Skeletal muscle tissue (tissue), 4 donors: ENCODE results near the gene CBLN4. TPM values are rescaled to one million over a fixed set of nuclear protein-coding genes. Genes with fewer than 3 reads are reported as not detected.

Experiments
- H3K27ac ChIP-seq: one replicate; pipeline ENCODE4 v1.7.0; 2013; ENCODE audit warnings: mild to moderate bottlenecking, low read depth, low read length, inconsistent platforms
- H3K27me3 ChIP-seq, 3 donors: one replicate each; pipeline ENCODE4 v1.7.0; 2013; ENCODE audit warnings: low read length in 3 of 3; ENCODE audit not compliant: control insufficient read depth in 3 of 3, insufficient read depth in 3 of 3
- H3K36me3 ChIP-seq, 3 donors: one replicate each; pipeline ENCODE4 v1.7.0; 2013; ENCODE audit warnings: low read length in 3 of 3; ENCODE audit not compliant: control insufficient read depth in 3 of 3, insufficient read depth in 3 of 3
- H3K4me1 ChIP-seq, 3 donors: one replicate each; pipeline ENCODE4 v1.7.0; 2013; ENCODE audit warnings: low read length in 3 of 3, mild to moderate bottlenecking in 3 of 3; ENCODE audit not compliant: control insufficient read depth in 3 of 3, insufficient read depth in 3 of 3
- H3K4me3 ChIP-seq, 3 donors: one replicate each; pipeline ENCODE4 v1.7.0; 2013; ENCODE audit warnings: low read length in 3 of 3
- H3K9ac ChIP-seq, 3 donors: one replicate each; pipeline ENCODE4 v1.7.0; 2013; ENCODE audit warnings: low read length in 3 of 3, mild to moderate bottlenecking in 3 of 3, moderate library complexity in 2 of 3, low read depth in 1 of 3
- H3K9me3 ChIP-seq, 3 donors: one replicate each; pipeline ENCODE4 v1.7.0; 2013; ENCODE audit warnings: low read length in 3 of 3; ENCODE audit not compliant: control insufficient read depth in 3 of 3
- total RNA-seq: library from RNA; depleted of rRNA; stranded (reverse); fragments of >200 nt; gene quantifications from one replicate; pipeline ENCODE4 v1.2.3, GENCODE V29; 2014
- donor health status: Osteomylitis.

Gene CBLN4
- total RNA-seq, 1 donor from 2014 or later, result 0.52 TPM

- H3K4me1 ChIP-seq, result no peaks in the 10 kb centered on the region
- no peaks in the 10 kb centered on the region for H3K9me3 ChIP-seq
- H3K9ac ChIP-seq, result no peak overlapping the region
- H3K4me3 ChIP-seq, result peak overlapping the region in 1 of 3 donors; percentile 38
- H3K27me3 ChIP-seq, result peaks cover 30 to 39% (median 30%) of the 10 kb centered on the region in 3 donors
- no peaks in the 10 kb centered on the region for H3K36me3 ChIP-seq
- H3K27ac ChIP-seq, result no peak overlapping the region
Measured at GRCh38 chr20:56002908-56003800, 2.2 kb downstream of the CBLN4 start.

DNA sequence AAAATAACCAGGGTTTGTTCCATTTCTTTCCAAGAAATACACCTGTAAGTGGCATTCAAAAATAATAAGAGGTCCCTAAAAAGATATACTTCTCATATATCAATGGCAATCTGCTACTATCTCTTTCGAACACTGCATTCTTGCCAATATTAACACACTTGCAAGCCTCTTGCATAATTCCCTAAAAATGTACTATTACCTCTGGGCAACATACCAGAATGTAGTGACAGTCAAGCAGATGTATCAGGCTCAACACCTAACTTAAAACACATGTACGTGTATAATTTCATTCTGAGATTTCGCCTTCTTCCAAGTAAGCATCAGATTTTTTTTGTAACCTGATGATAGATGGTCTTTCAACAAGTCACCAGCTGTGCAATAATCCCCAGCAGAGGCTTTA, 3.4 kb downstream of the CBLN4 start:
- Histone ChIP-seq H3K4me3 (no peak overlapping the region), H3K4me1 (no peaks in the 10 kb centered on the region), H3K9me3 (no peaks in the 10 kb centered on the region), H3K27ac (no peak overlapping the region), H3K36me3 (no peaks in the 10 kb centered on the region), H3K9ac (no peak overlapping the region), H3K27me3 (peaks cover 30 to 39% (median 30%) of the 10 kb centered on the region in 3 donors)

- no peak overlapping the region for H3K4me3 ChIP-seq
- no peaks in the 10 kb centered on the region for H3K9me3 ChIP-seq
- no peak overlapping the region for H3K9ac ChIP-seq
- peaks cover 27 to 34% (median 30%) of the 10 kb centered on the region in 3 donors for H3K27me3 ChIP-seq
- H3K36me3 ChIP-seq, result no peaks in the 10 kb centered on the region
- H3K27ac ChIP-seq, result no peak overlapping the region
- H3K4me1 ChIP-seq, result no peaks in the 10 kb centered on the region
Measured at GRCh38 chr20:56001106-56001785, 4.1 kb downstream of the CBLN4 start.

DNA sequence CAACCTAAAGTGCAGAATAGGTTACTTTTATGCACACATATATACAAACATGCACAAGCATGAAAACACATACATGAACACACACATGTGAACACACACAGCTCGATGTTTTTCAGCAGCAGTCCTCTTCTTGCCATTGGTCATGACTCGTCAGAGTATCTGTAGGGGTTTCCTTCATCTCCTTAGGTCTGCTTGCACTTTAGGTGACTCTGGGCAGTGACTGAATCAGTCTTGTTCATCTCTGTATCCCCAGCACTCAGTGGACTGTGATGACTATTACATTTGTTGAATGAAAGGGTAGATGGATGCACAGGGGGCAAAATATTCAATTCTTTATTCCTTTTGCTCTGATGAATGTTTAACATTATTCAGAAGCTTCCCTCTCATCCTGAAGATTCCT, 26.8 kb downstream of the CBLN4 start:
- no peaks in the 10 kb centered on the region for H3K27me3 ChIP-seq
- H3K9me3 ChIP-seq, result no peaks in the 10 kb centered on the region
- no peak overlapping the region for H3K4me3 ChIP-seq

DNA sequence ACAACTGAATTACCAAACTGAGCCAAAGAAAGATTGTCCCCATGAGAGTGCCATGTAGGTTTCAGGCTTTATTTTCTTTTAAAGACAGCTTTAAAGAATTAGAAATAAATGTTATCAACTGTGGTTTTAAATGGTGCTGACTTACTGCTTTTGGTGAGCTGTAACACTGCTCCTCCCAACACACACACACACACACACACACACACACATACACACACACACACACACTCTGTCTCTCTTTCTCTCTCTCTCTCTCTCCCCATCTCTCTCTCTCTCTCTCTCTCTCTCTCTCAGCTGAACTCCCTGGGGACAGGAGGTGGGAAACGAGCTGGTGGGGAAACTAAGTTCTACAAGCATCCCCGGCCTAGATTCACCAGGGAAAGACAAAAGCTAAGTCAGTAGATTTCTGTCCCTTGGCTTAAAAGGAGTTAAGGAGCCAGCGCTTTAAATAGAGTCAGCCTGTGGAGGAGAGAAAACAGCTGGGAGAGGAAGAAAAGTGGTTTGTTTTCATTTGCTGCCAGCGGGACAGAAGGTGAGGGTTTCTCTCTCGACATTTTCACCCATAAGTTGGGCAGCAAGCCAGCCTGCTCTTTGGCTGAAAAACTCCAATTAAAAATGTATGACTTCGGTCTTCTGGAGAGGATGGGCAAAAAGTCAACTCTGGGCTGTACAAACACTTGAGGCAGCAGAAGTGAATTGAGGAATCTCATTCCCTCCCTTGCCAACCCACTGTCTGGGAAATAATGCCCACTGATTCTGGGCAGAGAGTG, 27.4 kb downstream of the CBLN4 start:
- no peak overlapping the region for H3K9ac ChIP-seq
- H3K4me1 ChIP-seq, result peaks cover 0 to 7% (median 0%) of the 10 kb centered on the region in 3 donors
- H3K27me3 ChIP-seq, result no peaks in the 10 kb centered on the region
- H3K4me3 ChIP-seq, result no peak overlapping the region
- H3K27ac ChIP-seq, result no peak overlapping the region
- no peaks in the 10 kb centered on the region for H3K9me3 ChIP-seq
- no peaks in the 10 kb centered on the region for H3K36me3 ChIP-seq

More for the DNA sequence above, 26.8 kb downstream of the CBLN4 start:
- Histone ChIP-seq H3K36me3 (no peaks in the 10 kb centered on the region), H3K9ac (no peak overlapping the region), H3K4me1 (peaks cover 0 to 7% (median 0%) of the 10 kb centered on the region in 3 donors), H3K27ac (no peak overlapping the region)

DNA sequence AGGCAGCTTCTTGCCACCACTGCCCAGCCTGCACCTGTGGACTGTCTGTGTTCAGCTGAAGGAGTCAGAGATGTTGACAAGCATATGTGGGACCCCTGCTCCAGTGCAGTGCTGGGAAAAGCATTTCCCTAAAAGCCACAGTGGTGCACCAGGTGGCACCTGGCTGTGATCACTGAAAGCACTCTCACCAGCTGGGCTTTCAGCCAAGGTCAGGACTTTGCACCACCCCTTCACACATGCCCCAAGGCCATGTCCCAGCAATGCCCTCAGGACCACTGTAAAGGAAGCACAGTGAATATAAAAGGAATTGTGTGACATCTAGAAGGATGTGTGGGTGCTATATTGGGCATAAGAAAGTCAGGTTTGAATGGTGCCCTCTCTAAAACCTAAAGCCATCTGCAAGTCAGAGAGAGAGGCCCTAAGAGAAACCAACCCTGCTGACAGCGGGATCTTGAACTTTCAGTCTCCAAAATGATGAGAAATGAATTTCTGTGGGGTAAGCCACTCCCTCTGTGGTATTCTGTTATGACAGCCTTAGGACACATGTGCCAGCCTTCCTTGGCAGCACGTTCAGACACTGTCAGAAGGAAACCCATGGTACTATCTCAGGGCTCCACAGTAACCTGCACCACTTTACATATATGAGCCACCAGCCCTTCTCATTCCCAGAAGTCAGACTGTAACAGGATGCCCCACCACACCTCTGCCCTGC, 30.7 kb downstream of the CBLN4 start:
- no peaks in the 10 kb centered on the region for H3K27me3 ChIP-seq
- no peaks in the 10 kb centered on the region for H3K9me3 ChIP-seq

GRCh38 chr20:55964790-55965189, 40.5 kb downstream of the CBLN4 start:
- no peak overlapping the region for H3K27ac ChIP-seq
- H3K4me1 ChIP-seq, result no peaks in the 10 kb centered on the region
- H3K9me3 ChIP-seq, result no peaks in the 10 kb centered on the region
- no peaks in the 10 kb centered on the region for H3K27me3 ChIP-seq
- no peak overlapping the region for H3K4me3 ChIP-seq
- no peak overlapping the region for H3K9ac ChIP-seq
- H3K36me3 ChIP-seq, result no peaks in the 10 kb centered on the region

More for the DNA sequence above, 30.7 kb downstream of the CBLN4 start:
- Histone ChIP-seq H3K4me1 (peaks cover 0 to 7% (median 0%) of the 10 kb centered on the region in 3 donors), H3K9ac (no peak overlapping the region), H3K27ac (no peak overlapping the region), H3K4me3 (no peak overlapping the region), H3K36me3 (no peaks in the 10 kb centered on the region)

DNA sequence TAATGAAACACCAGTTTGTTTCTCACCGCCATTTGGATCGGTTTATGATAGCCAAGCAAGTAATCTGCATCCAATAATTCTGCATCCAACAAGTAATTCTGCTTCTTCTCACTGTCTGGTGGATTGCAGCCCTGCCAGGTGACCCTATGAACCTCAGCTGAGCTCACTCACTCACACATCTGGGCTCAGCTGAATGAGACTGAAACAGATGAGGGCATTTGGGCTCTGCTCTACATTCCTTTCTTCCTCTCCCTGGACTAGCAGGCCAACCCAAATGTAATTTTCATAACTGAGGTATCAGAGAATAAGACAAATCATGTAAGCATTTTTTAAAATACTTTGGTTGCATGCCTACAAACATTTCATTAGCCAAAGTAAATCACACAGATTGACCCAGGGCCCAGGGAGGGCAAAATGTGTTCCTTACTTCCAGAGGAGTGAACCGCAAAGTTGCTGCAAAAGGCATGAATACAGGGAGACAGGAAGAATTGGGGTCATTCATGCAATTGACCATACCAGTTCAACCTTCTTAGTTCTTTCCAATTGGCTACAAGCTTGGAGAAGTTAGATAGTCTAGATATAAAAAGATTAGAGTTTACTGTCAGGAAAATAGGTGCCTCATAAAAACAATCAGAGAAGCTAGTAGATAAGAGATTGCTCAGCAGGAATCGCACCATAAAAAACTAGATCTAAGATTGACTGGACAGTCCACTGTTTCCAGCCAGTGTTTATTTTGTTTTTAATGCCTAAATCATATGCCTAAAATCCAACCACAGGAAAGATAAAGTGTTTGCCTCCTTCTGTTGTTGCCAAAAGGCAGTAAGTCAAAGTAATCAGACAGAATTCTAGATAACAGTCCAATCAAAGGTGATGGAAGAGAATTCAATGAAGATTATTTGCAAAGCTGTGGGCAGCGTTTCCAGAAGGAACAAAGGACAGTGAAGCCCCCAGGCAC, 43.7 kb downstream of the CBLN4 start:
- no peaks in the 10 kb centered on the region for H3K27me3 ChIP-seq
- H3K4me1 ChIP-seq, result no peaks in the 10 kb centered on the region
- H3K9me3 ChIP-seq, result no peaks in the 10 kb centered on the region
- H3K27ac ChIP-seq, result no peak overlapping the region
- no peak overlapping the region for H3K9ac ChIP-seq
- H3K4me3 ChIP-seq, result no peak overlapping the region
- H3K36me3 ChIP-seq, result no peaks in the 10 kb centered on the region

DNA sequence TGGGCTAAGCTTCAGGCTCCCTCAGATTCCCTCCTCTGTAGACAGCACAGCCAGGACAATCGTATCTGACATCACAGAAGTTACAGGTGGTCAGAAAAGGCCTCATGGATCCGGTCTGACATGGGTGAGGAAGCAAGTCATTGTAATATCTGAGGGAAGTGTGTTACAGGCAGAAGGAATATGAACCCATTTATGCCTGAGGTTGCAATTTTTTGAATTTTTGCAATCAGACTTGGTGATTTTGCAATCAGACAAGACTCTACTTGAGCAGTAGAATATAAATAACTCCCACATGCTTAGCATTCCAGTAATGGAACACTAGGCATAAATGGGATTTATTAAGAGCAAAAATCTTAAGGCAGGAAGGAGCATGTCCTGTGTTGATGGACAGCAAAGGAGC, 52.1 kb downstream of the CBLN4 start:
- H3K36me3 ChIP-seq, result no peaks in the 10 kb centered on the region
- no peak overlapping the region for H3K4me3 ChIP-seq
- no peak overlapping the region for H3K9ac ChIP-seq
- no peaks in the 10 kb centered on the region for H3K4me1 ChIP-seq
- H3K27ac ChIP-seq, result no peak overlapping the region
- H3K27me3 ChIP-seq, result no peaks in the 10 kb centered on the region
- no peaks in the 10 kb centered on the region for H3K9me3 ChIP-seq
